ENCODE results near the gene PPA1.

PPA1 gene

DNA sequence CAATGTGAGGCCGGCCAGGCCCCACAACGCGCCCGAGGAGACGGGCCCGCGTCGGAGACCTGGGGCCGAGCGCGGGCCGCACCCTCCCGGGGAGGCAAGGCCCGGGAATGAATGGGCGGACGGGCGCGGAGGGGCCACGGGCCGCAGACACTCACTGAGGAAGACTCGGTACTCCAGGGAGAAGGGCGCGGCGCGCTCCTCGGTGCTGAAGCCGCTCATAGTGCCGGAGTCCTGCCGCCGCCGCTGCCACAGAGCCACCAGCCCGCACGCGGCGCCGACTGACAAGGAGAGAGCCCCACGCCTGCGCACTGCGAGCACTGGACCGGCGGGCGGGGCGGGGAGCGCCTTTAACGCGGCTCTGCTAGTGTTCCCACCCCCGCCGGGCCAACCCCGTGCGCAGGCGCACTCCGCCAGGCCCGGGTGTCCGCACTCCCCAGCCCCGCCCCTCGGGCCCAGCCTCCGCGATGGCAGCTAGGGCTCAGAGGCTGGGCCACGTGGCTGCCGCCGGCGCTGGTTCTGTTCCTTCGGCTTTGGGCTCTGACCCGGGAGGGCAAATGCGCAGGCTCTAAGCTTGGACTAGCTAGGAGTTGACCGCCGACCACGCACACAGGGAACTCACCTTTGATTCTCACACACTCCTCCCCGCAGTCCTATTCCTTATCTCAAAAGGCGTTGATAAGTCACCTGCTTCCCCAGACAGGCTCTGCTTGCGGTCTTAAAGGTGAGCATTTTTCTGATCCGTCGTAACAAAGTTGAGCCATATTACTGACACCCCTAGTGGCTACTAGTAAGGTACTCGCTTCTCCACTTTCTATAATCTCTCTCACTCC, at the start of gene PPA1:
PPA1 (minus strand) TSS at position 321 of the 830 bp plus-strand sequence; CDS start at position 219, 102 bp downstream.
- Mint-ChIP-seq H3K36me3 (peaks cover 8% of the 10 kb centered on the region), H3K9me3 (ENCODE audit: low read depth) (no peaks in the 10 kb centered on the region), H3K27me3 (no peaks in the 10 kb centered on the region), H3K4me3 (peak within 1 kb of the TSS; percentile 94), H3K27ac (peak within 1 kb of the TSS; percentile 98), H3K4me1 (ENCODE audit: low read depth) (peaks cover 35% of the 10 kb centered on the region)

DNA sequence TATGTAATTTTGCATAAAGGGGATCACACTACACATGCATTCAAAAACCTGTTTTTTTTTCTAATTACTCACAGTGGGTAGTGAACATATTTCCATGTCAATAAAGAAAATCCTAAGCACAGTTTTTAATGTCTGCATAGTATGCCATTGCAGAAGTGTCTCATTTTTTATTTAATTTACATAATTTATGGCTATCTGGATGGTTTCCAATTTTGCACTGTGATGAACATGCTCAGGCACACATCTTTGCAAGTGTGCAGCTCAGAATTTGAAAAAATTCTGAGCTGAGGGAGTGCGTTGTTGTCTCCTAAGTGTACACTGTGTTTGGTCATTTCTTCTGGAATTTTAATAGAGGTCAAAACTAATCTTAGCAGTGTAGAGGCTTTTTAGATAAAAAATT, 48.4 kb upstream of the PPA1 start:
- Mint-ChIP-seq H3K27ac (no peak overlapping the region), H3K27me3 (peaks cover 36% of the 10 kb centered on the region), H3K4me1 (ENCODE audit: low read depth) (peaks cover 2% of the 10 kb centered on the region), H3K4me3 (no peak overlapping the region), H3K9me3 (ENCODE audit: low read depth) (peaks cover 5% of the 10 kb centered on the region), H3K36me3 (peaks cover 4% of the 10 kb centered on the region)

DNA sequence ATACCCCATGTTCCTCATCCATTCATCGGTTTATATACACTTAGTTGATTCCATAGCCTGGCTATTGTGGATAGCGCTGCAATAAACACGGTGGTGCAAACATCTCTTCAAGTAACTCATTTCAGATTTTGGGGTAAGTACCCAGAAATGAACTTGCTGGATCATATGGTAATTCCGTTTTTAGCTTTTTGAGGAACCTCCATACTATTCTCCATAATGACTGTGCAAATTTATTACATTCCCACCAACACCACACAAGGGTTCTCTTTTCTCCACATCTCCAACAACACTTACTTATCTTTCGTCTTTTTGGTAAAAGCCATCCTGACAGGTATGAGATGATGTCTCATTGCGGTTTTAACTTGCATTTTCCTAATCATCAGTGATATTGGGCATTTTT, 46.9 kb upstream of the PPA1 start:
- H3K4me1 Mint-ChIP-seq (ENCODE audit: low read depth): peaks cover 2% of the 10 kb centered on the region
- no peak overlapping the region for H3K27ac Mint-ChIP-seq
- H3K9me3 Mint-ChIP-seq (ENCODE audit: low read depth): peaks cover 5% of the 10 kb centered on the region
- H3K4me3 Mint-ChIP-seq: no peak overlapping the region
- peaks cover 24% of the 10 kb centered on the region for H3K27me3 Mint-ChIP-seq
- H3K36me3 Mint-ChIP-seq: peaks cover 4% of the 10 kb centered on the region

DNA sequence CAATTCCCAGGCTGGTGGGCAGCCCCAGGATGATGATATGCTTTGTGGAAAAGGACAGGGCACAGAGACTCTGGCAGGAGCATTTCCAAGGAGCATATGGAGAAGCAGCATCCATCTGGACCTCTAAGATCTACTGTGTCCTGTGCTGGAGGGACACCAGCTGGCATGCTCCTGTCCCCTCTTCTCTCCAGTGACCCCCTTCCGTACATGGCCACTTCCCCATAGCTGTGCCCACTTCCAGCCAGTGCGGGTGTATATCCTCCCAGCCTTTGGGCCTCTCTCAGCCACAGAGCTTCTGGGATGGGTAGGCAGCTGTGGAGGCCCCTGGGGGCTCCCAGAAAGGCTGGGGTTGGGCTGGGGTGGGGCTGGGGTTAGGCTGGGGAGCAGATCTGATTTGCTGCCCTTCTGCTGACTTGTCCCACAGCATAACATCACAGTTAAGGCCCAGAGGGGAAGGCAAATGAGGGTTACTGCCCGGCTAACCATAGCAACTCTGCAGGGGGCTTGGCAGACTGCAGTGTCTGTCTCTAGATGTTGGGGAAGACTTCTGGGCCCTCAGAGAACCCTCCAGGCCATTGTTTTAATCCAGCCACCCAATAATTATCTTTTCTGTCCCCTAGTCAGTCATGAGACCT, 44.3 kb upstream of the PPA1 start:
- H3K4me3 Mint-ChIP-seq: no peak overlapping the region
- peaks cover 6% of the 10 kb centered on the region for H3K4me1 Mint-ChIP-seq (ENCODE audit: low read depth)
- no peak overlapping the region for H3K27ac Mint-ChIP-seq
- no peaks in the 10 kb centered on the region for H3K9me3 Mint-ChIP-seq (ENCODE audit: low read depth)
- no peaks in the 10 kb centered on the region for H3K36me3 Mint-ChIP-seq
- H3K27me3 Mint-ChIP-seq: peaks cover 9% of the 10 kb centered on the region

DNA sequence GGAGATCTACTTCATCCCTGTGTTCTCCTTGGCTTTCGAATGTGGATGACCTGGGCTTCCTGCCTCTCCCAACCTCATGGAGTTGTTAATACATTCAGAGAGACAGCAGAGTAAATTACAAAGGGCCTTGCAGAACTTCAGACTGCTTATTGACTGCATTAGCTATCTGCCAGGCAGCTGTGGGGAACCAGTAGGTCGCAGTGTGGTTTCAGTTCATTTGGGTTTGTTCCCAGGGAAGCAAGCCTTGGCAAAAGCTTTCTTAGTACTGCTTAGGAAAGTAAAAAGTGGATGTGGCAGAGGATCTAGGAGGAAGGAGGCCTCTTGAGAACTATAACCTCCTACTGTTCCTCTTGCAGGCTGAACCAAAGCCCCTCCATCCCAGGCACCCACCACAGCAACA, 41.4 kb upstream of the PPA1 start:
- Mint-ChIP-seq H3K4me1 (ENCODE audit: low read depth) (peaks cover 8% of the 10 kb centered on the region), H3K27ac (no peak overlapping the region), H3K36me3 (peaks cover 3% of the 10 kb centered on the region), H3K9me3 (ENCODE audit: low read depth) (no peaks in the 10 kb centered on the region), H3K27me3 (no peaks in the 10 kb centered on the region), H3K4me3 (no peak overlapping the region)

DNA sequence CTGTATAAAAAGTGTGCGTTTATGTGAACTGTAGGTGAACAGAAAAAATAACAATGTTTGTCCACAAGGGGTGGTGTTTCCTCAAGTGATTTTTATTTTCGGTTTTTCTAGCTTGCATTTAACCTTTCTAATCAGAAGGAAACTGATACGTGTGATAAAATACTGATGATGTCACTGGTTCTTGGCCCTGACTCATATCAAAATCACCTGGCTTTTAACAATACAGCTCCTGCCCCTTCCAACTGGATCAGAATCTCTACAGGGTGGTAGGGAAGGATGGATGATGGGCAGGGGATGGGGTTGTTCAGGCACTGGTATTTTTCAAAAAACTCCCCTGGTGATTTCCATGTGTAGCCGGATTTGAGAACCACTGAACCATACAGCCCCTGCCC, 39.7 kb upstream of the PPA1 start:
- H3K27ac Mint-ChIP-seq: no peak overlapping the region
- peaks cover 8% of the 10 kb centered on the region for H3K4me1 Mint-ChIP-seq (ENCODE audit: low read depth)
- H3K4me3 Mint-ChIP-seq: no peak overlapping the region
- H3K27me3 Mint-ChIP-seq: no peaks in the 10 kb centered on the region
- peaks cover 3% of the 10 kb centered on the region for H3K36me3 Mint-ChIP-seq
- no peaks in the 10 kb centered on the region for H3K9me3 Mint-ChIP-seq (ENCODE audit: low read depth)

DNA sequence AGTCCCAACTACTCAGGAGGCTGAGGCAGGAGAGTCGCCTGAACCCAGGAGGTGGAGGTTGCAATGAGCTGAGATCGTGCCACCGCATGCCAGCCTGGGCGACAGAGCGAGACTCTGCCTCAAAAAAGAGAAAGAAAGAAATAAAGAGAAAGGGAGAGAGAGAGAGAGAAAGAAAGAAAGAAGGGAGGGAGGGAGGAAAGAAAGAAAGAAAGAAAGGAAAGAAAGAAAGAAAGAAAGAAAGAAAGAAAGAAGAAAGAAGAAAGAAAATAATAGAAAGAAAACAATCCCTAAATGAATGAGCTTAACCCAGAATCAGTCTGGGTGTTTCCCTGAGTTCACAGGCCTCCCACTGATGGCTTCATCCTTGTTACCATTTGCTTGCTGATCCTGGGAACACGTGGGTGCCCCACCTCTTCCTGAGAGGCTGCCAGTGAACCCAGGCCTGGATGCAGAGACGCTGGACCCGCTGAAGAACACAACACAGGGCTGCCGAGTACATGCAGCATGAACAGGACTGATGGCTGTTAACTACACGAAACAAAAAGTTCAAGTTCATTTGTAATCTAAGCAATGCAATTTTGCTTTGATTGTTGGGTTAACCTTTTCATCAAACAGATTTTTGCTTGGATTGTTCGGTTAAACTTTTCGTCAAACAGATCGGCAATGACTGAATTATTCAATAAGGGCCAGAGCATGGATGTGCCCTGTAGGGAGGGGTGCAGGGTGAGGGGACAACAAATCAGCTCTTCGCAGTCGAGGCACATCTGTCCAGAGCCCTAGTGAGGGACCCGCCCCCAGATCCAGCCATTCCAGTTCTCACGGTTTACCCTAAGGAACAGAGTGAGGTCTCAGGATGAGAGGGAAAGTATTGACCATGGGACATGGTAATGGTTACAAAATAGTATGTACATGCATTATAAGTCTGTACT, 39.0 kb upstream of the PPA1 start:
- Mint-ChIP-seq H3K4me1 (ENCODE audit: low read depth) (peaks cover 8% of the 10 kb centered on the region), H3K36me3 (peaks cover 3% of the 10 kb centered on the region), H3K4me3 (no peak overlapping the region), H3K27me3 (no peaks in the 10 kb centered on the region), H3K9me3 (ENCODE audit: low read depth) (no peaks in the 10 kb centered on the region), H3K27ac (peak overlapping the region; percentile 5)

DNA sequence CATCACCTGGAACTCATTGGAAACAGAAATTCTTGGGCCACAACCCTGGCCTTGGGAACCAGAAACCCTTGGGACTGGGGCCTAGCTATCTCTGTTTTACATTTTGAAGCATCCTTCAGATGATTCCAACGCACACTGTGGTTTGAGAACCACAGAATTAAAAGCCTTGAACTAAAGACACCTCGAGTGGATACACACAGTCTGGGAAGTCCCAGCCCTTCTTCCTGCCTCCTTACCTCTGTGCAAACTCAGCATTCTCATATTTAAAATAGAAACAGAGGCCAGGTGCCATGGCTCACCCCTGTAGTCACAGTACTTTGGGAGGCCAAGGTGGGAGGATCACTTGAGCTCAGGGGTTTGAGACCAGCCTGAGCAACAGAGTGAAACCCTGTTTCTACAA, 37.7 kb upstream of the PPA1 start:
- Mint-ChIP-seq H3K4me1 (ENCODE audit: low read depth) (peaks cover 8% of the 10 kb centered on the region), H3K9me3 (ENCODE audit: low read depth) (no peaks in the 10 kb centered on the region), H3K27me3 (no peaks in the 10 kb centered on the region), H3K27ac (no peak overlapping the region), H3K4me3 (no peak overlapping the region), H3K36me3 (peaks cover 3% of the 10 kb centered on the region)

DNA sequence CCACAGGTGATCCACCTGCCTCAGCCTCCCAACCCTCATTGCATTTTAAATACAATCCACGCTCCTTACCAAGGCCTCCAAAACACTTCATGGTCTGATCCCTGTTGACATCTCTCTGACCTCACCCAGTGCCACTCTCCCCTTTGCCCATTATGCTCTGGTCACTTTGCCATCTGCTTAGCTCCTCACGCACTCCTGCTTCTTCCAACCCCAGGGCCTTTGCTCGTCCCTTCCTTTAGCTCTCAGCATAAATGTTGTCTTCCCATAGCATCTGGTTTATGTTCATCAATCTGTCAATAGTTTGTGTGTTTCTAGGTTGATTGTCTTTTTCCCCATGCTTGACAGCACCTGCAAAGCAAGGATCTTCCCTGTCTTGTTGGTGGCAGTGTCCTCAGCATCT, 36.5 kb upstream of the PPA1 start:
- no peaks in the 10 kb centered on the region for H3K27me3 Mint-ChIP-seq
- H3K4me1 Mint-ChIP-seq (ENCODE audit: low read depth): peaks cover 8% of the 10 kb centered on the region
- no peaks in the 10 kb centered on the region for H3K9me3 Mint-ChIP-seq (ENCODE audit: low read depth)
- H3K4me3 Mint-ChIP-seq: no peak overlapping the region
- H3K36me3 Mint-ChIP-seq: peaks cover 3% of the 10 kb centered on the region
- H3K27ac Mint-ChIP-seq: peak overlapping the region; percentile 13

DNA sequence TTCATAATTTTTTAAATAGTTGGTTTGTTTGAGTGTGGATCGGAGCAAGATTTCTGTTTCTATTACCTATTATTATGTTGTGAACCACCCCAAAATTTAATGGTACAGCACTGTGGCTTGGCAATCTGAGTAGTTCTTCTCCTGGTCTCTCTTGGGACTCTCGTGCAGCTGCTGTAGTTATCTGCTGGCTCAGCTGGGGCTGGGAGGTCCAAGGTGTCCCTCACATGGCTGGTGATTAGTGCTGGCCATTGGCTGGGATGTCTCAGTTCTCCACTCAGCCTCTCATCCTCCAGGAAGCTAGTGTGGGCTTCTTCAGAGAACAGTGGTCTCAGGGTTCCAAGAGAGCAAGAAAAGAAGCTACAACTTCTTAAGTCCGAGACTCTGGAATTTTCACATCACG, 35.1 kb upstream of the PPA1 start:
- Mint-ChIP-seq H3K9me3 (ENCODE audit: low read depth) (no peaks in the 10 kb centered on the region), H3K36me3 (peaks cover 3% of the 10 kb centered on the region), H3K4me3 (no peak overlapping the region), H3K4me1 (ENCODE audit: low read depth) (peaks cover 8% of the 10 kb centered on the region), H3K27ac (no peak overlapping the region), H3K27me3 (no peaks in the 10 kb centered on the region)

DNA sequence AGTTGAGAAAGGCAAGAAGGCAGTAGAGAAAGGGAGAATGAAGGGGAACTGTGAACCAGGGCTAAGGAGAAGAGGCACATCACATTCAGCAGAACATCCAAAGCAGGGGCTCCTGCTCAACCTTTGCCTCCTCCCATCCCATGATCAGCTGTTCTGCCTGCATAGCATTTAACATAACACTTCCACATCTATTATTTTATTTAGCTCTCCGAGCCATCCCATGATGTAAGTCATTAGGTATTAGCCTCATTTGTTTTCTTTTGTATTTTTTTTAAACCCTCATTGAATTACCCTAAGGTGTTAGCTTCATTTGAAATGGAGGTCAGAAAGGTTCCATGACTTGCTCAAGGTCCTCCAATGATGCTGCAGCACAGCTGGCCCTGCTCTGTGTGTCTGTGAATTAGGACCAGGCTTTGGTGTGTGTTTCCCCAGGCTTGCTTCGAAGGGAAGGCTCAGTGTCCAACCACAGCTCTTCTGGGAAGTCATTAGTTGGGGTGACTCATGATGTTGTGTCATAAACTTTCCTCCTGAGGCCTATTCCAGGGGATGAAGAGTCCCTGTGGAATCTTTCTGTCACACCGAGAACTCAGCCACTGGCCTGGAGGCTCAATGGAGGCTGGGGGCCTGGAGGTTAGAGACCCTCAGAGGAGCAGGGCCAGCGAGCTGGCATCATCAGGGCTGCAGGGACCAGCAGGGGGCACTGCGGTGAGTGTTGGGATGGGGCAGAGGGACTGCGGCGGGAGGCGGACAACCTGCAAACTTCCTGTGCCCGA, 34.1 kb upstream of the PPA1 start:
- H3K4me1 Mint-ChIP-seq (ENCODE audit: low read depth): peaks cover 1% of the 10 kb centered on the region
- no peak overlapping the region for H3K4me3 Mint-ChIP-seq
- H3K27ac Mint-ChIP-seq: no peak overlapping the region
- no peaks in the 10 kb centered on the region for H3K9me3 Mint-ChIP-seq (ENCODE audit: low read depth)
- H3K27me3 Mint-ChIP-seq: no peaks in the 10 kb centered on the region
- peaks cover 3% of the 10 kb centered on the region for H3K36me3 Mint-ChIP-seq

DNA sequence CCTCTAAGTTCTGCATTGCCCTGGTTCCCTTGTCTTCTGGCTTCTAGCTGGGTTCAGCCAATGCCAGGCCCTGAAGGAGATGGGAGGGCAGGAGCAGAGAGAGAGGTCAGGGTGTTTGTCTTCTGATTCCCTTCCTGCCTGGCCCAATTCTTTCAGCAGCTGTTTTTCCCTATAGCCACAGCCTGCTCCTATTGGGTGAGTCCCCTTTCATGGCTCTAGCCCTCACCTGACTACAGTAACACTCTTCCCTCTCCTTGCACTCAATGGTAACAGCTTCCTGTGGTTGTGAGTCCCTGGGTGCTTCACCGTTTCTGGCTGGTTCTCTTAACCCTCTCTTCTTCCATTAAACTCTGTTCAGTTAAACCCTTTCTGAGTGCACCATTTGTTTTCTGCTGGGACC, 33.5 kb upstream of the PPA1 start:
- H3K27me3 Mint-ChIP-seq: no peaks in the 10 kb centered on the region
- no peaks in the 10 kb centered on the region for H3K9me3 Mint-ChIP-seq (ENCODE audit: low read depth)
- no peaks in the 10 kb centered on the region for H3K4me1 Mint-ChIP-seq (ENCODE audit: low read depth)
- peaks cover 3% of the 10 kb centered on the region for H3K36me3 Mint-ChIP-seq
- no peak overlapping the region for H3K4me3 Mint-ChIP-seq
- no peak overlapping the region for H3K27ac Mint-ChIP-seq

DNA sequence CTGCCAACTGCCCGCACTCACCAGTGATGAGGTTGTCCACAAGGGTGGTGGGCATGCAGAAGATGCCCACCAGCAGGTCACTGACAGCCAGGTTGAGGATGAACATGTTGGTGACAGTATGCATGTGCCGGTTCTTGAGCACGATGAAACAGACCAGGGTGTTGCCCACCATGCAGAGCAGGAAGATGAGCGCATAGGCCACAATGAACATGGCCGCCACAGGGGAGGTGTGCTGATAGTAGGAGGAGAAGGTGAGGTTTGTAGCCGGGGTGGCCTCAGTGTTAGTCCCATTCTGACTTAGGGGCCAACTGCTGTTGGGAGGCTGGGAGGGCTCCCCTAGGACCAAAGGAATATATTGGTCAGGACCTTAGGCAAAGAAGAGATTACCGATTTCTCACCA, 32.8 kb upstream of the PPA1 start:
- peaks cover 2% of the 10 kb centered on the region for H3K27me3 Mint-ChIP-seq
- peaks cover 6% of the 10 kb centered on the region for H3K36me3 Mint-ChIP-seq
- H3K4me1 Mint-ChIP-seq (ENCODE audit: low read depth): no peaks in the 10 kb centered on the region
- H3K4me3 Mint-ChIP-seq: no peak overlapping the region
- H3K27ac Mint-ChIP-seq: no peak overlapping the region
- peaks cover 3% of the 10 kb centered on the region for H3K9me3 Mint-ChIP-seq (ENCODE audit: low read depth)

DNA sequence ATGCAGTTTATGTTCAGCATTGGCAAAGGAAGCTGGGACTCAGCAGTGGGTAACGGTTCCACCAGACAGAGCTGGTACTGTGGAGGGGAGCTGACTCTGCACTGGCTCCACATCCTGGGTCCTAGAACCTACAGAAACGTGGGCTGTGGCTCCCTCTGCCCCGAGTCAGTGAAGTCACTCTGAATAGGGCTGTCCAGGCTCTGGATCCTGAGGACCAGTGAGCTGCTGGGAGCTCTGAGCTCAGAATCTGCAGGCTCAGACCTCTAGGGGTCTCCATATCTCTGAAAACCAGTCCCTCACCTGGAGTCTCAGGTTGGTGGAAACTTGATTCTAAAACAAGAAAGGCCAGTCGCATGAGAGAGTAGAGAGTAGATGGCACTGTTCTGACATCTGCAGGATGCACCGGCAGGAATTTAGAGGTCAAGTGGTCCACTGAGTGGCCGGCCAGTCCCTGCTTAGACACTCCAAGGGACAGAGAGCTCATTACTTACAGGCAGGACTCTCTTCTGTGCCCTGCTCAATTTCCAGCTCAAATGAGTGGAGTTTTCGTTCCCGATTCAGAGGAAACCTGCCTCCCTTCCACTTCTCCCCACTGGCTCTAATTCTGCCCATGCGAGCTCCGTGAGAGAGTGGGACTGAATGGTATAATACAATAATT, 31.9 kb upstream of the PPA1 start:
- H3K9me3 Mint-ChIP-seq (ENCODE audit: low read depth): peaks cover 3% of the 10 kb centered on the region
- H3K36me3 Mint-ChIP-seq: peaks cover 9% of the 10 kb centered on the region
- H3K4me3 Mint-ChIP-seq: no peak overlapping the region
- no peak overlapping the region for H3K27ac Mint-ChIP-seq
- no peaks in the 10 kb centered on the region for H3K4me1 Mint-ChIP-seq (ENCODE audit: low read depth)
- H3K27me3 Mint-ChIP-seq: peaks cover 2% of the 10 kb centered on the region
